Activated CD8-positive, alpha-beta memory T cell treated with anti-CD3 and anti-CD28 coated beads, Interleukin-2, amount 50 U/mL, for 4 hours (primary cell): ENCODE data around the gene CCDC122.

ENCODE experiments used
- DNase-seq: peaks from one replicate; pipeline ENCODE4 v3.0.0-alpha.2; 2020

Gene CCDC122

GRCh38 chr13:43799191-43799590 is 80.3 kb downstream of the CCDC122 start:
- DNase-seq = no peak

DNA sequence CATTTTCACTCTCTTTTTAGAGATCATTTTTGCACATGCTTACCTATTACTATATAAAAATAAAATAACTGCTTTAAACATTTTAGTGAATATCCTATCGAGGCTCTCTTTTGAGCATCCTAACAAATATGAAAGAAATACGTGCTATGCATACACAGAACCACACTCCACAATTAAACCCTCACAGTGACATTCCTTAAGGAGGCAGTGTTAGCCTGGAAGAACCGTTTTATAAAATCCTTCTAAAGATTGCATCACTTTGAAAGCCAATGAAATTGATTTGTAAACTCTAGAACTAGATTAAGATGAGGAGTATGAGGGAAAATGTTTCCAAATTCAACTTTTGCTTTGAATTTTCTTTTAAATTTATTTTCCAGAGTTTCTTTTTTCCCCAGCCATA is 81.7 kb downstream of the CCDC122 start:
- DNase-seq = no peak

GRCh38 chr13:43797159-43797558 is 82.4 kb downstream of the CCDC122 start:
- no peak for DNase-seq

GRCh38 chr13:43794416-43794815 is 85.1 kb downstream of the CCDC122 start:
- DNase-seq = no peak

DNA sequence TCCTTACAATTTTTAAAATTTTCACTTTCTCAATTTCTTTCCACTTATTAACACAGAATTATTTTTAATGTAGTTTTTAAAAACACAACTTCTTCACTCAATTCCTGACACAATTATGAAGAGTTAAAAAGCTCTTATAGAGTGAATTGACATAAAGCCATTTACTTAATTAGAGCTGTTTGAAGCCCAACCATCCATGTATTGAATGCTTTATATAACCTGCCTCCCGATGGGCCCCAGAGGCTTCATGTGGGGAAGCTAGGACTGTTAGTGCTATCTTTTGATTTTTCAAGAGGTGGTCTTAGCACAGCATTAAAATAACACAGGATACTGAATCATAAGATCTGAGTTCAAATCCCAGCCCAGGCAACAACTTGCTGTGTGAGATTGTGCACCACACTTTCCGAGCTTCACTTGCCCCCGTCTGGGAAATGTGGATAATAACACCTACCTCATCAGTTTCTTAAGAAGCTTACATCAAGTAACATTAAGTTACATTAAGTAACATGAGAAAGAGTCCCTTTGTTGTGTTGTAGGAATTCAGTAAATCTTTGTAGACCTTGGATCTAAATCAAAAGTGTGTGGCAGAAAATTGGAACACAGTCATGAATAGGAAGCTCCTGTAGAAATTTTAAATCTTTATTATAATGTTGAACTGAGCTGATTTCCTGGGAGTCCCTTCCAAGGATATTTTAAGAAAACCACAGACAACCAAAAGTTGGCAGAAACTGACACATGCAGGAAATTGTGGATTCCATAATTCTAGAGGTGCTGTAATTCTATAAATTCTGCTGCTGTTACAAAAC is 87.3 kb downstream of the CCDC122 start:
- DNase-seq = no peak

DNA sequence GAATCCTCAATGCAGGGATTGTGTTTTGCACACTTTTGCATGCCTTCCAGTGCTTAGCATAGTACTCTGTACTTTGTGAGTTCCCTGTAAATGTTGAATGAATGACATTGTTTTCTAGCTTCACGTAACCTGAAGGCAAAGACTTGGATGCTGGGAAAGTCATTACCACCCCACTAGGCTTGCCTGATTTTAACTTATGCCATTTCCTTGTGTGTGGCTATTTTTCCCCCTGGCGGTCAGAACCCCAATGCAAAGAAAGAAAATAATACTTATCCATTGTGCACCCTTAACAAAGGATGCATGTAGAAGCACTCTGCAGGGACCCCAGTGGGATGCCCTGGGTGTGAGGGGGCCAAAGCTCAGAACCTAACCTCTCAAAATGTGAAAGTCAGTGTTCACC is 91.5 kb downstream of the CCDC122 start:
- DNase-seq = no peak

DNA sequence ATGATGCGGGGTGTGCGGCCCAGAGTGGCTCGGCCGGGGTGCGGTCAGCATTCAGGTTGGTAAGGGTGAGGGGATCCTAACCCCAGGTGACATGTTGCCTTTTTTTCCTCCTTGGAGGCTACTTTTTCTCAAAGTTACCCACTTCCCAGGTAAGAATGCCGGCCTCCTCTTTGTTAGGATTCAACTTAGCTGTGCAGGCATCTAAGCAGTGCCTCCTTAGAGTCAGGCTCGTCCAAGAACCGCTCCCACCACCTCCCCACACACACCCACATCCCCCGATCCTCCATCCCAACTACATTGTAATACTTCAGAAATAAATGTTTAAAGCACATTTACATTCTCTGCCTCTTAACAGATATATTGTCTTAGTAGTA is 92.0 kb downstream of the CCDC122 start:
- DNase-seq = no peak

- DNase-seq = no peak
Observed at GRCh38 chr13:43786766-43787517, 92.6 kb downstream of the CCDC122 start, which contains the start of gene ENOX1. TSS of gene ENOX1 (minus strand) at chr13:43786972.

GRCh38 chr13:43786472-43786765 is 93.1 kb downstream of the CCDC122 start:
- no peak for DNase-seq
